T-helper 2 cell treated with Interferon-gamma antibody and Interleukin-4, amounts not matched to agents 5 μg/mL and 100 μg/mL, for 36 hours (primary cell): ENCODE data around the gene HIPK2.
"Not testable (repeated sequence)": the region's sequence is repeated elsewhere in the genome, so short reads cannot be mapped to it uniquely, and the experiment has no call there.

ENCODE experiments used
- DNase-seq: peaks from one replicate; pipeline ENCODE4 v3.0.0; 2021; ENCODE audit warnings: low spot score
- H3K27ac Mint-ChIP-seq: one replicate; pipeline ENCODE4 v1.8.0; 2021; ENCODE audit warnings: mild to moderate bottlenecking, mixed read lengths
- H3K27me3 Mint-ChIP-seq: one replicate; pipeline ENCODE4 v1.8.0; 2021; ENCODE audit warnings: low read depth, mixed read lengths
- H3K36me3 Mint-ChIP-seq: one replicate; pipeline ENCODE4 v1.8.0; 2021; ENCODE audit warnings: low read depth, mixed read lengths
- H3K4me1 Mint-ChIP-seq: one replicate; pipeline ENCODE4 v1.8.0; 2021; ENCODE audit warnings: low read depth, mixed read lengths
- H3K4me3 Mint-ChIP-seq: one replicate; pipeline ENCODE4 v1.8.0; 2022; ENCODE audit warnings: mild to moderate bottlenecking, moderate library complexity, mixed read lengths
- H3K9me3 Mint-ChIP-seq: one replicate; pipeline ENCODE4 v1.8.0; 2021; ENCODE audit warnings: mixed read lengths

The HIPK2 gene

DNA sequence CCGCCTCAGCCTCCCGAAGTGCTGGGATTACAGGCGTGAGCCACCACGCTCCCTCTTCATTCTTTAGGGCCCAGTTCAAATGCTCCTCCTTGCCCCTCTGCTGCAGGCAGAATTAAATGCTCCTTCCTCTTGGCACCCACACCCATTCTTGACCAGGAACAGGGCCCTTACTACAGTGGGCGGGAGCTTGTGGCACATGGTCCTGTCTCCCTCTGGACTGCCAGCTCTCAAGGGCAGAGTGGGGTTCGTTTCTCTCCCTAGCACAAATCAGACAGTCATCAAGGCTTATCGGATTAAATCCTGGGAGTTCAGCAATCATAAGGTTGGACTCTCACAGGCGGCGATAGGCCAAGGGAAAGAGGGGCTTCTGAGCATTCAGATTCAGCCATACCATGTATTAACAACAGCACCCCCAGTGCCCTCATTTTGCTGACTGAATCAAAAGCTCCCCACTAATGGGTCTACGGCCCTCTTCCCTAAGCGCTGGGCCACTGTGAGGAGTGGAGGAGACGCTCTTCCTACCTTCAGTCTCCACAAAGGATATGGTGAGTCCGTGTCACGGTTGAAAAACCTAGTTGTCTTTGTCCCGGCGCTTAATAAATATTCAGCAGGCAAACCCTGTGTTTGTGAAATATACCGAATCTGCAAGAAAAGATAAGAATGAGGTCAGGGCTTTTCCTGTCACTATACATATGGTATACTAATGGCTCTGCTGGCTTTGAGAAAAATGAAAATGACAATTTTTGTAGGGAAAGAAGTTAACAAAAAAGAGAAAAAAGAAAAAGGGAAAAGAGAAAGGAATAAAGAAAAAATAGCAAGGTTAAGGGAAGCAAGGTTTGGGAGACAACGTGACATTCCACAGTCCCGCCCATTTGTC lies 146.9 kb downstream of the HIPK2 start:
- Mint-ChIP-seq H3K27ac (peak overlapping the region; percentile 71), H3K27me3 (no peaks in the 10 kb centered on the region), H3K4me1 (peaks cover 60% of the 10 kb centered on the region), H3K36me3 (peaks cover 52% of the 10 kb centered on the region), H3K4me3 (peak overlapping the region; percentile 51), H3K9me3 (no peaks in the 10 kb centered on the region)
- no peak for DNase-seq

DNA sequence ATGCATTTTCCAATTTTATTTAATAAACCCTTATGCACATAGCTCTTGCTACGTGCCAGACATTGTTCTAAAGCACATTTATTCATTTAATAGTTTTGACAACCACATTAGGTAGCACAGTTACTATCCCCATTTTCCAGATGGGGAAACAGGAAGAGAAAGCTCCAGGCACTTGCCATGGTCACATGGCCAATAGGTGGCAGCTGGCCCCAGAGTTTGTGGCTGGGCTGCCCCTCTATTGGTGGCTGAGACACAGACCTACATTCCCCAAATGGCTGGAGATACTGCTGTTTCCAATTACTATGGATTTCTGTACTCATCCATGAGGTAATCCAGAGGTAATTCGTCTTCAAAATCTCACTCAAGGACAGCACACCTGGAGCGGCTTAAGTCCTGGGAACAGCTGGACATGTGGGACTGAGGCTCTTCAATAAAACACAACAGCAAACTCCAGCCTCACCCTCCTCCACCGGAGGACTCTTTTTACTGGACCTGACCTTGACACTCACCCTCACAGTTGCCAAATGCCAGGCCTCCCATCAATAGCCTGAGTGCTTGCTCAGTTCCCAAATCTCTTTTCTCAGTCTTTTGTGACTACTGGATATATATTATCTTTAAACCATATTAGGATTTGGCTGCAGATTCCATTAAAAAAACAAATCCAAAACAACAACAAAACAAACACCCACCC lies 148.3 kb downstream of the HIPK2 start:
- peaks cover 59% of the 10 kb centered on the region for H3K36me3 Mint-ChIP-seq
- DNase-seq = no peak
- H3K4me1 Mint-ChIP-seq = peaks cover 63% of the 10 kb centered on the region
- H3K27ac Mint-ChIP-seq = peak overlapping the region; percentile 36
- no peak overlapping the region for H3K4me3 Mint-ChIP-seq
- no peaks in the 10 kb centered on the region for H3K27me3 Mint-ChIP-seq
- H3K9me3 Mint-ChIP-seq = no peaks in the 10 kb centered on the region

DNA sequence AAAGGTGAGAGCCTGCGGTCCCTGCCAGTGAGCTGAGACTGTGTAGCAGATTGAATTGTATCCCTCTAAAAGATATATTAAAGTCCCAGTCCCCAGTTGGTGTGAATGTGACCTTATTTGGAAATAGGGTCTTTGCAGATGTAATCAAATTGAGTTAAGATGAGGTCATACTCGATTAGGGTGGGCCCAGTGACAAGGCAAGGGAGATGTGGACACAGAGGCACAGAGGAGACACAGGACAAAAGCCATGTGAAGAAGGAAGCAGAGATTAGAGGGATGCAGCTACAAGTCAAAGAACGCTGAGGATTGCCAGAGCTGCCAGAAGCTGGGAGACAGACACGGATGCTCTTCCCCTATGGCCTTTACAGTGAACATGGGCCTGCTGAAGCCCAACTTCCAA lies 150.0 kb downstream of the HIPK2 start:
- Mint-ChIP-seq H3K4me1 (peaks cover 68% of the 10 kb centered on the region), H3K27me3 (no peaks in the 10 kb centered on the region), H3K9me3 (no peaks in the 10 kb centered on the region), H3K27ac (peak overlapping the region; percentile 72), H3K4me3 (peak overlapping the region; percentile 44), H3K36me3 (peaks cover 59% of the 10 kb centered on the region)
- DNase-seq = no peak

DNA sequence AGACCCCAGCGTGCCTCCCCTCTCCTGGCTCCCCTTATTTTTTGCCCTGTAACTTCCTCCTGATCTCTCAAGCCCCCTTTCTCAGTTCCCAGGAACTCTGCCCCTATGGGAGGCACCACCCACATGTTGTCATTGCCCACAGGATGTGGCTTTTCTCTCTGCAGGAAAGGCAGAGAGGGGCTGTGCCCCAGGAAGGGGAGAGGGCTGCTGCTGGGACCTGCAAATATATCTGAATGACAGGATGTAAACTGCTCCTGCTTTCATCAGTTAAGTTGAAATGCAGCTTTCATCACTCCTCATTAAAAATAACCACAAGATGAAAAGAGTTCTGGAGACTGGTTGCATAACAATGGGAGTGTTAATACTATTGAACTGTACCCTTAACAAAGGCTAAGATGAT lies 151.0 kb downstream of the HIPK2 start:
- Mint-ChIP-seq H3K4me1 (peaks cover 68% of the 10 kb centered on the region), H3K27ac (peak overlapping the region; percentile 72), H3K27me3 (no peaks in the 10 kb centered on the region), H3K36me3 (peaks cover 59% of the 10 kb centered on the region), H3K4me3 (peak overlapping the region; percentile 44), H3K9me3 (no peaks in the 10 kb centered on the region)
- DNase-seq = no peak

DNA sequence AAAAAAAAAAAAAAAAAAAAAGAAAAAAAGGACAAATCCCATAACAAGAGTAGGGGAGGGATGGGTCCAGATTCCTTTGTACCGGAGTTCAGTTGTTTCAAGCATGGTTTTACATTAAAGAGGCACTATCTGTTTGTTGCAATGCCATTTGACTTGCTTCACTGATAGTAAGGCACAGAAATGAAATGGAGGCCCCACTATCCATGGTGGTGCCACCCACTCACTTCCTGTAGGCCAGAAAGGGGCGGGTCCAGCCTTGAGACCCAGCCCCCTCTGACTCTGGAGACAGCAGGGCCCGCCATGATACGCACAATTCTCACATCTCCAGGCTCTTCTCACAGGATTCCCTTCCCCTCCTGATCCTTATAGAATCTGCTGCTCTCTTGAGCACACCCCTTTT lies 154.3 kb downstream of the HIPK2 start:
- Mint-ChIP-seq H3K36me3 (peaks cover 35% of the 10 kb centered on the region), H3K27ac (peak overlapping the region; percentile 28), H3K4me3 (no peak overlapping the region), H3K9me3 (no peaks in the 10 kb centered on the region), H3K27me3 (no peaks in the 10 kb centered on the region), H3K4me1 (peaks cover 49% of the 10 kb centered on the region)
- no peak for DNase-seq

DNA sequence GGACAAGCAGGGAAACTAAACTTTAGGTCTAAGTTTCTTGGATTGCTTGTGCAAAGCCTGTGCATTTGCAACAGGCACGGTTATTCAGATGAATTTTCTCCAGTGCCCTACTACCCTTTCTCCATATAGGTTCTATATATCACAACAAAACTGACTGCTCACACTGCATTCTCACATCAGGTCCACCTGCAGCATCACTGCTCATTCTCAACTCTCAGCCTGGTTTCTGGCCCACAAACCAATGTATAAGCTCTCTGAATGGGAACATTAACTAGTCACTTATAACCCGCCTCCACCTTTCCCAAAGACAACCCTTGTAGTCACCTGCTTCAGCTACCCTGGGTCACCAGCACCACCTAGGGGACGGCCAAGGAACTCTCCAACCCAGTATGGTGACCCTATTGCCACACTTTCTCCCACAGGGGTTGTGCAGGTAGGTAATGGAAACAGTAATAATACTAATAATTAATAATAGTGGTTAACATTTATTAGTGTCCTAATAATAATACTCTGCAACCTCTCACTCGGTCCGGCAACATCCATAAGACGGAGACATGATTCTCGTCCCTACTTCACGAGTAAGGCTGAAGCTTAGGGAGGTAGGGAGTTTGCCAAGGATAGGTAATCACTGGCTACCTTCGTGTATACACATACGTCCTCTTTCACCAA lies 157.0 kb downstream of the HIPK2 start:
- Mint-ChIP-seq H3K9me3 (no peaks in the 10 kb centered on the region), H3K27ac (no peak overlapping the region), H3K27me3 (no peaks in the 10 kb centered on the region), H3K4me1 (peaks cover 28% of the 10 kb centered on the region), H3K4me3 (no peak overlapping the region), H3K36me3 (peaks cover 22% of the 10 kb centered on the region)
- peak; percentile 29 for DNase-seq

DNA sequence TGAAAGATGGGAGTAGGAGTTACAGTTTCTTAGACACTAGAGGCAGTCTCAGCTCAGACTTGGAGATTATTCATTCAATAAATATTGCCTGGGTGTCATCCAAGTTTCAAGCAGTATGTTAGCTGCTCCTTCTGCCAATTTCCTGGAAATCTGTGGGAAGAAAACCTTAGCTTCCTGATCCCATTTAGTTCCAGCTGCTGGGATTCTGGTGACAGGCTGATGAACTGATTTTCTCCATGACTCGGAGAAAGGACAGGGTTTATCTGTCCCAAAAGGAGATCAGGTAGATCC lies 158.5 kb downstream of the HIPK2 start:
- Mint-ChIP-seq H3K27me3 (no peaks in the 10 kb centered on the region), H3K27ac (no peak overlapping the region), H3K4me3 (no peak overlapping the region), H3K4me1 (peaks cover 13% of the 10 kb centered on the region), H3K36me3 (peaks cover 8% of the 10 kb centered on the region), H3K9me3 (no peaks in the 10 kb centered on the region)
- no peak for DNase-seq

DNA sequence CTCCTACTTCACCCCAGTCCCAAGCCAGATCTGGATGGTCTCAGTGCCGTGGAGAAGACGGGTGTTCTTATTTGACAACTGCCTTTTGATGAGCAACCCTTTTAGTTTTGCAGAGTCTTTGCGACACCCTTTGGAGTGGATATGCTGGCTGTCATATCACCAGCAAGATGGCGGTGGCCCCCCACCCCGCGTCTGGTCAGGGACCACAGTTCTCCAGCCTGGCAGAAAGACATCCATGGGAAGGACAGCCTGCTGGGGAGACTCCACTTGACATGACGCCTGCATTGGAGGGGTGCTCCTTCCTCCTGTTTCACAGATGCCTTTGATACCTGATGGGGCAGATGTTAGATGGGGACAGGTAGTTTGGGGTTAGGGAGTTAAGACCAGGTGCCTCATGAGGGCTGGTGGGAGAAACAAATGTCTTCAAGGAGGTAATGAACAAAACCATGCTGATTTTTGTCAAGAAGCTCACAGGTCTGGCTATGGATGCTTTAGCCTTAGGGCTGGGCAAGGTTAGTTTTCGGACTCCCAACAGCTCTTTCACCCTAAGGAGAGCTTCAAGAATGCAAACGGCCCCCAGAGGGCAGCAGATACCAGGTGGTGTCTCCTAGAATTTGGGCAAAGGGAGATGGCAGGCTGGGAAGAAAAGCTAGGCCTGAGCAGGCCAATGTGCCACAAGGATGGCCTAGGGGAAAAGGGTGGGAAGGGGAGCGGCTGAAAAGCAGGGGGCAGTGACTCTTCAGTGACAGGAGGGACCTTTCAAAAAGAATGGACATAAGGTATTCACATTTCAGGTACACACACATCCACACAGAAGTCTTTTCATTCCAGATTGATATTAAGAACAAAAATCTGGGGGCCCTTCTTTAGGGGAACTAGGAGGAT lies 159.1 kb downstream of the HIPK2 start:
- Mint-ChIP-seq H3K4me3 (no peak overlapping the region), H3K36me3 (peaks cover 6% of the 10 kb centered on the region), H3K27me3 (no peaks in the 10 kb centered on the region), H3K27ac (no peak overlapping the region), H3K9me3 (no peaks in the 10 kb centered on the region), H3K4me1 (peaks cover 9% of the 10 kb centered on the region)
- DNase-seq = no peak

DNA sequence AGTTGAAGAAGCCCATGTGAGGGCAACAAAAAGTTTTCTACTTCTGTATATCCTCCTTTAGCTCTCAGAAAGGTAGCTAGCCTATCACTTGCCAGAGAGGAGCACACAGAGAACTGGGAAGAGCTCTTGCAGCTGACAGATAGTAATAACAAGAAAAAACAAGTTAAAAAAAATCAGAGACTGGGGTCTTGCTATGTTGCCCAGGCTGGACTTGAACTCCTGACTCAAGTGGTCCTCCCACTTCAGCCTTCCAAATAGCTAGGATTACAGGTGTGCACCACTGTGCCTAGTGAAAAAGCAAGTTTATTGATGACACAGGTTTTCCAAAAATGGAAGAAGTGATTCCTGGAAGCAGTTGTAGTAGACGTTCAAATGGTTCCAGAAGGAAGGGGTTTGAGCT lies 160.7 kb downstream of the HIPK2 start:
- DNase-seq = no peak
- H3K4me3 Mint-ChIP-seq = no peak overlapping the region
- H3K36me3 Mint-ChIP-seq = peaks cover 12% of the 10 kb centered on the region
- H3K9me3 Mint-ChIP-seq = no peaks in the 10 kb centered on the region
- no peak overlapping the region for H3K27ac Mint-ChIP-seq
- H3K4me1 Mint-ChIP-seq = peaks cover 7% of the 10 kb centered on the region
- no peaks in the 10 kb centered on the region for H3K27me3 Mint-ChIP-seq

DNA sequence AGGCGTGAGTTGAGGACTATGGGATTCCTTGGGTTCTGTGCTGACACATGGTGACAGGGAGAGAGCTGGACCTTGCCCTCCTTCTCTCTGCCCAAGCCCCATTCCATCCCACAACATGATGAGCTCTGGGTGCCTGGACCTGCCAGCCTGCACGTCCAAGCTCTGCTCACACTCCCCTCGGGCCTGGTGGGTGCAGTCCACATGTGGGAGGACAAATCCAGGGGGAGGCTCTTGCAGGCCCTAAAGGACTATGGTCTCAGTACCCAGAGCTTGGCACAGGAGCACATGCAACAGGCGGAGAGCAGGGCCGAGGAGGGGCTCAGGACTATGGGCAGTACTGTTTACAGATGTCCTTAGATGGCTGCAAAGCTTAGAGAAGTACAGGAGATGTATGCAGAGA lies 162.9 kb downstream of the HIPK2 start:
- H3K4me1 Mint-ChIP-seq = no peaks in the 10 kb centered on the region
- H3K27me3 Mint-ChIP-seq = no peaks in the 10 kb centered on the region
- no peaks in the 10 kb centered on the region for H3K9me3 Mint-ChIP-seq
- H3K27ac Mint-ChIP-seq = no peak overlapping the region
- H3K4me3 Mint-ChIP-seq = no peak overlapping the region
- no peak for DNase-seq
- peaks cover 10% of the 10 kb centered on the region for H3K36me3 Mint-ChIP-seq

DNA sequence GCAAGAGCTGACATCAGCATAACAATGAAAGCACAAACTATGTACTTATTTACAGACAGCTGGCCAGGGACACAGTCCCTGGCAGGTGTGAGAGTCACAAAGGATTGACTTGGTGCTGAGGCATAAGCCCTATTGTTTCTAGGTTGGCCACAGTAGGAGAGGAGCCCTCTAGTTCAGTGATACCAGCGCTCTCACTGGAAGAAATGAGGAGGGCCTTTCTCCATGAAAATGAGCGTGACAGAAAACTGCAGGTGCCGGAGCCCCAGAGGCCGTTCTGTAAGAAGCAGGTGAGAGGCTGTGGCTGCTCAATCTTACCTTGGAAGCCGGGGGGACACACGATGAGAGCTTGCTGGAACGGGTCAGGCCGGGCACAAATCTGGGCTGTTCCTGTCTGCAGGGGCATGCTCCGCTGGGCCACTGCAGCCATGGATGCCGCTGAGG lies 163.8 kb downstream of the HIPK2 start:
- no peak overlapping the region for H3K27ac Mint-ChIP-seq
- H3K36me3 Mint-ChIP-seq = peaks cover 10% of the 10 kb centered on the region
- H3K27me3 Mint-ChIP-seq = no peaks in the 10 kb centered on the region

DNA sequence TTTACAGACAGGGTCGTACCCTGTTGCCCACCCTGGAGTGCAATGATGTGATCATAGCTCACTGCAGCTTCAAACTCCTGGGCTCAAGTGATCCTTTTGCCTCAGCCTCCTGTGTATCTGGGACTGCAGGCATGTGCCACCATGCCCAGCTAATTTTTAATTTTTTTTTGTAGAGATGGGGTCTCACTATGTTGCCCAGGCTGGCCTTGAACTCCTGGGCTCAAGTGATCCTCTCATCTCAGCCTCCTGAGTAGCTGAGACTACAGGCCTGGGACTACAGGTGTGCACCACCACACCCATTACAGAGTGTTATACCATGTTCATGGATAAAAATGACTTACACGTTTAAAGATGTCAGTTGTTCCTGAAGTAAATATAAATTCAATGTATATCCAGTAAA lies 166.2 kb downstream of the HIPK2 start:
- not testable (repeated sequence) for H3K9me3 Mint-ChIP-seq, H3K4me3 Mint-ChIP-seq, H3K27me3 Mint-ChIP-seq, H3K4me1 Mint-ChIP-seq, DNase-seq, H3K27ac Mint-ChIP-seq
- H3K36me3 Mint-ChIP-seq = peaks cover 17% of the 10 kb centered on the region

More for the DNA sequence above, 163.8 kb downstream of the HIPK2 start:
- DNase-seq = no peak
- Mint-ChIP-seq H3K4me3 (no peak overlapping the region), H3K9me3 (no peaks in the 10 kb centered on the region), H3K4me1 (no peaks in the 10 kb centered on the region)

DNA sequence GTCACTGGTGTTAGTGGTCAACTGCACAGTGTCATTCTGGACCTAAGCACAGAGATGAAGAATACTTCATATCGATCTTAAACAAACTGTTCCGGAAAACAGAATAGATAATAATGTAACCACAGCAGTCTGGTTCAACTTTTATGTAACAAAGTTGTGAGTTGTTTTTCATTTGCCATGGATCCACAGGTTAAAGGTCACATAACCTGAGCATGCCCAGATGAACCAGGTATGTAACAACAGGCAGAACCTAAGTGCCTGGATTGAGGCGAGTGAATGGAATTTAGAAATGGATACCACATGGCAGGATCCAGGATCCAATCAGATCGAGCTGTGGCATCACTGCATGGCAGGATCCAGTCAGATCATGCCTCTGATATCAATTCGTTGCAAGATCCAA lies 167.2 kb downstream of the HIPK2 start:
- peaks cover 15% of the 10 kb centered on the region for H3K36me3 Mint-ChIP-seq
- H3K9me3 Mint-ChIP-seq = peaks cover 7% of the 10 kb centered on the region

More for the DNA sequence above, 167.2 kb downstream of the HIPK2 start:
- Mint-ChIP-seq H3K27me3 (no peaks in the 10 kb centered on the region), H3K4me3 (no peak overlapping the region), H3K27ac (no peak overlapping the region), H3K4me1 (no peaks in the 10 kb centered on the region)
- DNase-seq = no peak
